ENCODE measurements around the gene AP2A2. TPM values are rescaled to one million over a fixed set of nuclear protein-coding genes. Genes with fewer than 3 reads are reported as not detected.

Gene AP2A2
- total and polyA plus RNA-seq, 2 of the 4 experiments (the other 2 are of a cell fraction), result 19.9 to 49.0 TPM

- no peak overlapping the region for H3K18ac ChIP-seq (ENCODE audit: low read depth, low read length)
- H3K9me3 ChIP-seq (ENCODE audit: control insufficient read depth, insufficient read depth, low read length), result no peaks in the 10 kb centered on the region
- POLR2A ChIA-PET (ENCODE audit: unreplicated experiment), result no interaction called here
- WGBS, 2 experiments (ENCODE audit: extremely low coverage in 2 of 2, insufficient read length in 1 of 2), result 100% methylated on average over 2 of the region's 16 CpGs; no CpG with 5 or more reads in 1 of the 2 experiments
- H3K36me3 ChIP-seq (ENCODE audit: control insufficient read depth, insufficient read depth, low read length), result peaks cover 30% of the 10 kb centered on the region
- no peak overlapping the region for H2BK120ac ChIP-seq (ENCODE audit: low read depth, low read length)
- BruUV-seq (replicated peaks), result no TSS peak
- no peak overlapping the region for H3K56ac ChIP-seq (ENCODE audit: extremely low read depth, insufficient read depth, low read length)
- CTCF ChIA-PET, result no interaction called here
- no peak overlapping the region for H3K27ac ChIP-seq (ENCODE audit: insufficient read depth, low read length)
- H3K9ac ChIP-seq (ENCODE audit: low read depth, low read length), result no peak overlapping the region
- H3K4me3 ChIP-seq (ENCODE audit: insufficient read depth, low read depth, low read length), result no peak overlapping the region
- no peak overlapping the region for H4K8ac ChIP-seq (ENCODE audit: low read depth in 2 of 2, low read length in 2 of 2)
- no peak overlapping the region for H3K14ac ChIP-seq (replicated peaks; ENCODE audit: low read depth, low read length)
- TF ChIP-seq CHD1 (IDR thresholded peaks at IDR 0.05; ENCODE audit: low read depth, low read length) (no peak), POLR2A (IDR thresholded peaks at IDR 0.05; ENCODE audit: low read depth, low read length) (no peak), MXI1 (IDR thresholded peaks at IDR 0.05; ENCODE audit: borderline replicate concordance, low read depth, low read length) (no peak), MAZ (IDR thresholded peaks at IDR 0.05; ENCODE audit: borderline replicate concordance, low read depth, low read length) (no peak), USF2 (IDR thresholded peaks at IDR 0.05; ENCODE audit: low read depth, low read length) (no peak), ELK1 (IDR thresholded peaks at IDR 0.05; ENCODE audit: borderline replicate concordance, low read depth, low read length) (no peak), MAFK (IDR thresholded peaks at IDR 0.05; ENCODE audit: low read depth, low read length) (no peak), BHLHE40 (IDR thresholded peaks at IDR 0.05; ENCODE audit: low read depth, low read length) (no peak), FOS (IDR thresholded peaks at IDR 0.05; ENCODE audit: low read depth, low read length) (no peak), RAD21 (IDR thresholded peaks at IDR 0.05; ENCODE audit: low read length) (no peak), RCOR1 (IDR thresholded peaks at IDR 0.05; ENCODE audit: insufficient replicate concordance, low read length) (no peak), CEBPB (IDR thresholded peaks at IDR 0.05; ENCODE audit: low read depth, low read length) (no peak), RFX5 (IDR thresholded peaks at IDR 0.05; ENCODE audit: low read depth, low read length) (no peak), CTCF (conservative IDR thresholded peaks at IDR 0.05; ENCODE audit: low read depth, low read length) (no peak)
- no peak for ATAC-seq (ENCODE audit: low read depth)
- H3K27me3 ChIP-seq (ENCODE audit: control insufficient read depth, insufficient read depth, low read length), result no peaks in the 10 kb centered on the region
- no peaks in the 10 kb centered on the region for H3K9me1 ChIP-seq (ENCODE audit: insufficient read depth, low read length)
- H3K79me1 ChIP-seq (ENCODE audit: low read depth in 1 of 2, low read length in 2 of 2), result no peaks in the 10 kb centered on the region
- no peaks in the 10 kb centered on the region for H4K20me1 ChIP-seq (ENCODE audit: insufficient read depth, low read length)
- no peak overlapping the region for H2BK15ac ChIP-seq (ENCODE audit: low read depth, low read length)
- no peak overlapping the region for H2BK20ac ChIP-seq (ENCODE audit: low read depth, low read length)
- H3K4me1 ChIP-seq (ENCODE audit: control insufficient read depth, insufficient read depth, low read length), result no peaks in the 10 kb centered on the region
- no peak overlapping the region for H4K5ac ChIP-seq (ENCODE audit: low read depth, low read length)
- H2AFZ ChIP-seq (replicated peaks; ENCODE audit: low read length, poor library complexity), result no peak overlapping the region
- no peak overlapping the region for H2BK5ac ChIP-seq (ENCODE audit: low read depth, low read length, poor library complexity, severe bottlenecking)
- H3K4ac ChIP-seq (ENCODE audit: low read depth, low read length), result no peak overlapping the region
- no peak for DNase-seq
- in situ Hi-C loops (cut with MboI; ENCODE audit: low sequenced_read_pairs) (no loop called here), dilution Hi-C loops (cut with HindIII; ENCODE audit: low sequenced_read_pairs, unreplicated experiment) (no loop called here), intact Hi-C loops (cut with micrococcal nuclease) (no loop called here)
- H2AK5ac ChIP-seq (ENCODE audit: low read depth, low read length), result no peak overlapping the region
- H4K91ac ChIP-seq (ENCODE audit: insufficient read depth, low read depth, low read length), result no peak overlapping the region
- H3K4me2 ChIP-seq (ENCODE audit: low read depth, low read length), result no peak overlapping the region
- no peak overlapping the region for H2AK9ac ChIP-seq (replicated peaks; ENCODE audit: low read depth, low read length, poor library complexity)
- no peak overlapping the region for H3K23ac ChIP-seq (ENCODE audit: low read depth, low read length)
Measured at GRCh38 chr11:884578-885070, 41.0 kb upstream of the AP2A2 start.

Data from IMR-90 (cell line).